SK-N-SH (cell line): ENCODE results near the gene GPR42. TPM values are rescaled to one million over a fixed set of nuclear protein-coding genes. Genes with fewer than 3 reads are reported as not detected.

Experiments used
- CTCF ChIA-PET: fragments of 300-600, 350-600 bp; formaldehyde crosslinking; extraction: SDS; loops from one replicate; lab custom pipeline; 2021; lab: Yijun Ruan, JAX
- POLR2A ChIA-PET: fragments of 350-600 bp; sonication (Branson Sonifier 250); formaldehyde crosslinking; extraction: SDS; loops from one replicate; lab custom pipeline; 2020; ENCODE audit warnings: antibody characterized with exemption, inconsistent platforms; lab: Yijun Ruan, JAX
- DNase-seq: peaks from one replicate; pipeline ENCODE4 v3.0.0; 2012
- H2AFZ ChIP-seq: fragments of 200-600 bp; sonication (generic); 2 replicates; pipeline ENCODE4 v1.8.1; 2016; ENCODE audit warnings: antibody characterized with exemption, mild to moderate bottlenecking, low read depth
- H3F3A ChIP-seq: fragments of 200-600 bp; sonication (generic); replicated peaks from 2 replicates; pipeline ENCODE3; 2016; ENCODE audit warnings: antibody characterized with exemption, mild to moderate bottlenecking; ENCODE audit not compliant: insufficient read depth
- H3K27ac ChIP-seq, 2 experiments: fragments of 200-500 bp in 1 of 2; fragments of 200-600 bp in 1 of 2; sonication (Bioruptor generic) in 1 of 2; sonication (generic), shearing (Covaris generic) in 1 of 2; 2 replicates each; pipeline versions ENCODE4 v1.5.1 to v1.6.1; 2014 to 2016; ENCODE audit warnings: low read depth in 2 of 2, inconsistent platforms in 1 of 2, low read length in 1 of 2, mild to moderate bottlenecking in 1 of 2, mixed read lengths in 1 of 2
- H3K27me3 ChIP-seq: fragments of 200-600 bp; sonication (generic), shearing (Covaris generic); 2 replicates; pipeline ENCODE4 v1.6.1; 2016; ENCODE audit warnings: mixed run types; ENCODE audit not compliant: insufficient read depth
- H3K36me3 ChIP-seq, 2 experiments: fragments of 200-500 bp in 1 of 2; fragments of 200-600 bp in 1 of 2; sonication (Bioruptor generic) in 1 of 2; sonication (generic) in 1 of 2; replicated peaks in 1 of 2; 2 replicates each; pipeline versions ENCODE3 to v1.5.1; 2014 to 2016; ENCODE audit warnings: low read length in 1 of 2, mild to moderate bottlenecking in 1 of 2; ENCODE audit not compliant: insufficient read depth in 2 of 2, control insufficient read depth in 1 of 2
- H3K4me1 ChIP-seq, 2 experiments: fragments of 200-500 bp in 1 of 2; fragments of 200-600 bp in 1 of 2; sonication (Bioruptor generic) in 1 of 2; sonication (generic), shearing (Covaris generic) in 1 of 2; 2 replicates each; pipeline versions ENCODE4 v1.5.1 to v1.6.1; 2014 to 2016; ENCODE audit warnings: low read depth in 1 of 2, low read length in 1 of 2, mixed run types in 1 of 2; ENCODE audit not compliant: insufficient read depth in 2 of 2, control insufficient read depth in 1 of 2
- H3K4me2 ChIP-seq: fragments of 200-600 bp; sonication (generic), shearing (Covaris generic); 2 replicates; pipeline ENCODE4 v1.6.1; 2017; ENCODE audit warnings: mixed run types
- H3K4me3 ChIP-seq, 2 experiments: fragments of 200-500 bp in 1 of 2; fragments of 200-600 bp in 1 of 2; sonication (Bioruptor generic) in 1 of 2; sonication (generic), shearing (Covaris generic) in 1 of 2; 2 replicates each; pipeline versions ENCODE4 v1.5.1 to v1.8.1; 2014 to 2016; ENCODE audit warnings: low read depth in 2 of 2, inconsistent platforms in 1 of 2, low read length in 1 of 2, mild to moderate bottlenecking in 1 of 2, mixed read lengths in 1 of 2, moderate library complexity in 1 of 2
- H3K79me2 ChIP-seq: fragments of 200-600 bp; sonication (generic); 2 replicates; pipeline ENCODE4 v1.8.1; 2017; ENCODE audit warnings: mild to moderate bottlenecking; ENCODE audit not compliant: insufficient read depth
- H3K9ac ChIP-seq: fragments of 200-600 bp; sonication (generic); 2 replicates; pipeline ENCODE4 v1.6.1; 2017; ENCODE audit warnings: mixed run types
- H3K9me2 ChIP-seq: fragments of 200-600 bp; sonication (generic); 2 replicates; pipeline ENCODE4 v1.6.1; 2017; ENCODE audit warnings: mixed run types
- H3K9me3 ChIP-seq: fragments of 200-600 bp; sonication (generic); 2 replicates; pipeline ENCODE4 v1.6.1; 2017; ENCODE audit warnings: mixed run types, mild to moderate bottlenecking, moderate library complexity
- H4K20me1 ChIP-seq: fragments of 200-600 bp; sonication (generic); 2 replicates; pipeline ENCODE4 v1.6.1; 2017; ENCODE audit warnings: mild to moderate bottlenecking, mixed run types; ENCODE audit not compliant: insufficient read depth
- CHD2 ChIP-seq: fragments of 150-350 bp; IDR thresholded peaks from 2 replicates; pipeline ENCODE4 v1.6.1; 2018; ENCODE audit warnings: low read length; ENCODE audit not compliant: partially characterized antibody
- CTCF ChIP-seq: fragments of 200-600 bp; sonication (generic); IDR thresholded peaks from 2 replicates; pipeline ENCODE4 v1.6.1; 2017; ENCODE audit warnings: antibody characterized with exemption, mild to moderate bottlenecking, moderate library complexity
- ELF1 ChIP-seq: IDR thresholded peaks from 2 replicates; pipeline ENCODE4 v1.4.0; 2012
- EP300 ChIP-seq, 2 experiments: IDR thresholded peaks; 2 replicates each; pipeline versions ENCODE4 v1.4.0 to v1.6.1; 2012; ENCODE audit warnings: borderline replicate concordance in 1 of 2, low read depth in 1 of 2, low read length in 1 of 2
- GATA2 ChIP-seq: sonication (generic); formaldehyde crosslinking; IDR thresholded peaks from 2 replicates; pipeline ENCODE4 v1.5.0; 2020; ENCODE audit warnings: mild to moderate bottlenecking, missing genetic modification reagents
- MEF2A ChIP-seq: IDR thresholded peaks from 2 replicates; pipeline ENCODE4 v1.4.0; 2012; ENCODE audit warnings: low read depth, borderline replicate concordance
- SIN3A ChIP-seq: IDR thresholded peaks from 2 replicates; pipeline ENCODE4 v1.6.1; 2012; ENCODE audit warnings: low read depth, mild to moderate bottlenecking, low read length, moderate library complexity, borderline replicate concordance
- ZBTB33 ChIP-seq: IDR thresholded peaks from 2 replicates; pipeline ENCODE4 v1.4.0; 2012; ENCODE audit warnings: low read depth, borderline replicate concordance
- WGBS: methylation state at CpG from one replicate; pipeline ENCODE4 v1.1.6; 2017; ENCODE audit warnings: low lambda C conversion rate; 5-methylcytosine and 5-hydroxymethylcytosine counted together
- polyA plus RNA-seq, 3 experiments: library from polyadenylated mRNA; depleted of rRNA; stranded (reverse); fragments of >200 nt; gene quantifications; 2 replicates each; pipeline ENCODE4 v1.2.3, GENCODE V29; 2012
- TF ChIP-seq, protein P1 (sequence below): IDR thresholded peaks from 2 replicates; pipeline ENCODE4 v1.4.0; 2012; ENCODE audit warnings: low read depth, borderline replicate concordance
- TF ChIP-seq, protein P2 (sequence below): IDR thresholded peaks from 2 replicates; pipeline ENCODE4 v1.6.1; 2012; ENCODE audit warnings: mild to moderate bottlenecking, low read depth, low read length, moderate library complexity

GPR42 gene
- polyA plus RNA-seq, 1 of the 3 experiments (the other 2 are of a cell fraction), result not detected

GRCh38 chr19:35375505-35376307 is 4.8 kb downstream of the GPR42 start:
- H3K36me3 ChIP-seq, result no peaks in the 10 kb centered on the region
- H3K27me3 ChIP-seq, result peaks cover 17% of the 10 kb centered on the region; the same call in 1 of the 2 replicates
- no peaks in the 10 kb centered on the region for H3K4me1 ChIP-seq
- H3K4me2 ChIP-seq, result no peak overlapping the region
- ChIA-PET POLR2A (no interaction called here), CTCF (interaction anchor here (1.1 kb wide), 1 partner anchor 135 kb away, joined by 3 read pairs; no protein-coding TSS in a partner anchor)
- H4K20me1 ChIP-seq, result no peaks in the 10 kb centered on the region
- TF ChIP-seq, protein P1, sequence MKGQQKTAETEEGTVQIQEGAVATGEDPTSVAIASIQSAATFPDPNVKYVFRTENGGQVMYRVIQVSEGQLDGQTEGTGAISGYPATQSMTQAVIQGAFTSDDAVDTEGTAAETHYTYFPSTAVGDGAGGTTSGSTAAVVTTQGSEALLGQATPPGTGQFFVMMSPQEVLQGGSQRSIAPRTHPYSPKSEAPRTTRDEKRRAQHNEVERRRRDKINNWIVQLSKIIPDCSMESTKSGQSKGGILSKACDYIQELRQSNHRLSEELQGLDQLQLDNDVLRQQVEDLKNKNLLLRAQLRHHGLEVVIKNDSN, result no peak
- TF ChIP-seq CTCF (no peak), GATA2 (CRISPR knock-in tag) (no peak), MEF2A (no peak), CHD2 (no peak), ZBTB33 (no peak), ELF1 (no peak), SIN3A (no peak), EP300 (IDR thresholded peaks at IDR 0.05; ENCODE audit: borderline replicate concordance in 1 of 2, low read depth in 1 of 2, low read length in 1 of 2) (no peak)
- TF ChIP-seq, protein P2, sequence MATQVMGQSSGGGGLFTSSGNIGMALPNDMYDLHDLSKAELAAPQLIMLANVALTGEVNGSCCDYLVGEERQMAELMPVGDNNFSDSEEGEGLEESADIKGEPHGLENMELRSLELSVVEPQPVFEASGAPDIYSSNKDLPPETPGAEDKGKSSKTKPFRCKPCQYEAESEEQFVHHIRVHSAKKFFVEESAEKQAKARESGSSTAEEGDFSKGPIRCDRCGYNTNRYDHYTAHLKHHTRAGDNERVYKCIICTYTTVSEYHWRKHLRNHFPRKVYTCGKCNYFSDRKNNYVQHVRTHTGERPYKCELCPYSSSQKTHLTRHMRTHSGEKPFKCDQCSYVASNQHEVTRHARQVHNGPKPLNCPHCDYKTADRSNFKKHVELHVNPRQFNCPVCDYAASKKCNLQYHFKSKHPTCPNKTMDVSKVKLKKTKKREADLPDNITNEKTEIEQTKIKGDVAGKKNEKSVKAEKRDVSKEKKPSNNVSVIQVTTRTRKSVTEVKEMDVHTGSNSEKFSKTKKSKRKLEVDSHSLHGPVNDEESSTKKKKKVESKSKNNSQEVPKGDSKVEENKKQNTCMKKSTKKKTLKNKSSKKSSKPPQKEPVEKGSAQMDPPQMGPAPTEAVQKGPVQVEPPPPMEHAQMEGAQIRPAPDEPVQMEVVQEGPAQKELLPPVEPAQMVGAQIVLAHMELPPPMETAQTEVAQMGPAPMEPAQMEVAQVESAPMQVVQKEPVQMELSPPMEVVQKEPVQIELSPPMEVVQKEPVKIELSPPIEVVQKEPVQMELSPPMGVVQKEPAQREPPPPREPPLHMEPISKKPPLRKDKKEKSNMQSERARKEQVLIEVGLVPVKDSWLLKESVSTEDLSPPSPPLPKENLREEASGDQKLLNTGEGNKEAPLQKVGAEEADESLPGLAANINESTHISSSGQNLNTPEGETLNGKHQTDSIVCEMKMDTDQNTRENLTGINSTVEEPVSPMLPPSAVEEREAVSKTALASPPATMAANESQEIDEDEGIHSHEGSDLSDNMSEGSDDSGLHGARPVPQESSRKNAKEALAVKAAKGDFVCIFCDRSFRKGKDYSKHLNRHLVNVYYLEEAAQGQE, result no peak
- no peaks in the 10 kb centered on the region for H3K9me3 ChIP-seq
- no peak overlapping the region for H3K27ac ChIP-seq
- H3K4me3 ChIP-seq, result no peak overlapping the region
- no peak for DNase-seq
- H3K9me2 ChIP-seq, result no peaks in the 10 kb centered on the region
- WGBS, result 26% methylated on average over 12 of the region's 12 CpGs
- no peak overlapping the region for H2AFZ ChIP-seq
- no peaks in the 10 kb centered on the region for H3F3A ChIP-seq
- no peaks in the 10 kb centered on the region for H3K79me2 ChIP-seq
- no peak overlapping the region for H3K9ac ChIP-seq
